HCT116 (cell line): ENCODE measurements around the gene NOC3L. TPM values are rescaled to one million over a fixed set of nuclear protein-coding genes. Genes with fewer than 3 reads are reported as not detected.

ENCODE experiments used
- ATAC-seq: fragments of 200-7000 bp; cut with Tn5 transposase; 2 replicates; pipeline ENCODE4 v1.9.1; 2020; ENCODE audit warnings: mild to moderate bottlenecking, moderate library complexity
- BruUV-seq: library from RNA; stranded (reverse); fragments of 400-500 nt; replicated peaks from 2 replicates; lab custom pipeline; 2021; lab: Mats Ljungman, UMichigan
- CTCF ChIA-PET: fragments of 300-600 bp; sonication (Branson Sonifier 250); formaldehyde crosslinking; loops from one replicate; lab custom pipeline; 2021; ENCODE audit warnings: antibody characterized with exemption; lab: Charles Lee
- POLR2A ChIA-PET: fragments of 300-600, 350-600 bp; sonication (Branson Sonifier 250); formaldehyde crosslinking; loops from one replicate; lab custom pipeline; 2021; ENCODE audit warnings: antibody characterized with exemption; lab: Charles Lee
- RAD21 ChIA-PET, 2 experiments: fragments of 300-600 bp; sonication (Branson Sonifier 250); formaldehyde crosslinking; loops; one replicate each; lab custom pipeline; 2023; ENCODE audit warnings: low total read pairs in 2 of 2; ENCODE audit not compliant: uncharacterized antibody in 2 of 2, unreplicated experiment in 2 of 2, low non-redundant PET in 1 of 2; lab: Charles Lee
- DNase-seq: peaks from one replicate; pipeline ENCODE4 v3.0.0-alpha.2; 2010; ENCODE audit warnings: low read depth, low spot score
- H2AFZ ChIP-seq: fragments of 200-600 bp; shearing (Covaris generic), sonication (generic); 2 replicates; pipeline ENCODE4 v1.6.1; 2017; ENCODE audit warnings: low read depth, mixed run types, mixed read lengths, antibody characterized with exemption, low read length; ENCODE audit not compliant: poor library complexity, severe bottlenecking
- H3K27ac ChIP-seq: 2 replicates; pipeline ENCODE4 v1.5.1; 2012; ENCODE audit warnings: low read depth, low read length
- H3K27me3 ChIP-seq: fragments of 200-600 bp; sonication (generic); 2 replicates; pipeline ENCODE4 v1.6.1; 2016; ENCODE audit warnings: mixed run types, low read length, mixed read lengths; ENCODE audit not compliant: insufficient read depth
- H3K36me3 ChIP-seq, 2 experiments: fragments of 200-500 bp in 1 of 2; fragments of 200-600 bp in 1 of 2; sonication (Bioruptor generic) in 1 of 2; sonication (generic) in 1 of 2; 2 replicates each; pipeline versions ENCODE4 v1.5.1 to v1.6.1; 2014 to 2016; ENCODE audit warnings: low read length in 2 of 2, inconsistent platforms in 1 of 2, mixed read lengths in 1 of 2, mixed run types in 1 of 2; ENCODE audit not compliant: insufficient read depth in 2 of 2, control insufficient read depth in 1 of 2
- H3K4me1 ChIP-seq, 2 experiments: fragments of 200-600 bp in 1 of 2; sonication (generic) in 1 of 2; 2 replicates each; pipeline versions ENCODE4 v1.5.1 to v1.6.1; 2012 to 2017; ENCODE audit warnings: low read length in 2 of 2, inconsistent platforms in 1 of 2, mild to moderate bottlenecking in 1 of 2, mixed read lengths in 1 of 2, mixed run types in 1 of 2, moderate library complexity in 1 of 2; ENCODE audit not compliant: insufficient read depth in 2 of 2, control insufficient read depth in 1 of 2
- H3K4me2 ChIP-seq: fragments of 200-600 bp; sonication (generic); 2 replicates; pipeline ENCODE4 v1.6.1; 2017; ENCODE audit warnings: mixed run types, low read length, mixed read lengths
- H3K4me3 ChIP-seq, 2 experiments: fragments of 200-600 bp in 1 of 2; sonication (generic) in 1 of 2; replicated peaks in 1 of 2; 2 replicates each; pipeline ENCODE4 v1.5.1; 2011 to 2016; ENCODE audit warnings: low read length in 2 of 2, control low read depth in 1 of 2, low read depth in 1 of 2, mild to moderate bottlenecking in 1 of 2, mixed read lengths in 1 of 2, mixed run types in 1 of 2
- H3K79me2 ChIP-seq: fragments of 200-600 bp; sonication (generic); 2 replicates; pipeline ENCODE4 v1.6.1; 2017; ENCODE audit warnings: mild to moderate bottlenecking, mixed run types, low read length, moderate library complexity, mixed read lengths; ENCODE audit not compliant: insufficient read depth
- H3K9ac ChIP-seq: fragments of 200-600 bp; sonication (generic); 2 replicates; pipeline ENCODE4 v1.6.1; 2016; ENCODE audit warnings: low read length, mixed read lengths
- H3K9me2 ChIP-seq: fragments of 200-600 bp; sonication (generic), shearing (Covaris generic); 2 replicates; pipeline ENCODE4 v1.6.1; 2017; ENCODE audit warnings: mixed run types, mild to moderate bottlenecking, moderate library complexity; ENCODE audit not compliant: insufficient read depth
- H3K9me3 ChIP-seq, 2 experiments: fragments of 200-500 bp in 1 of 2; fragments of 200-600 bp in 1 of 2; sonication (Bioruptor generic) in 1 of 2; sonication (generic) in 1 of 2; 2 replicates each; pipeline ENCODE4 v1.6.1; 2014 to 2017; ENCODE audit warnings: low read length in 2 of 2, mixed read lengths in 2 of 2, inconsistent platforms in 1 of 2, low read depth in 1 of 2, mild to moderate bottlenecking in 1 of 2, mixed run types in 1 of 2, moderate library complexity in 1 of 2; ENCODE audit not compliant: control insufficient read depth in 1 of 2, insufficient read depth in 1 of 2
- H4K20me1 ChIP-seq: fragments of 200-600 bp; sonication (generic), shearing (Covaris generic); 2 replicates; pipeline ENCODE4 v1.6.1; 2017; ENCODE audit warnings: mixed run types, mild to moderate bottlenecking, moderate library complexity; ENCODE audit not compliant: insufficient read depth
- CBX3 ChIP-seq: IDR thresholded peaks from 2 replicates; pipeline ENCODE4 v1.6.1; 2012; ENCODE audit warnings: low read depth
- CEBPB ChIP-seq: IDR thresholded peaks from 2 replicates; pipeline ENCODE4 v1.6.1; 2012; ENCODE audit warnings: low read depth
- CTCF ChIP-seq, 3 experiments: fragments of 200-600 bp in 1 of 3; sonication (generic) in 1 of 3; IDR thresholded peaks in 2 of 3; conservative IDR thresholded peaks in 1 of 3; 2 replicates each; pipeline ENCODE4 v1.5.1; 2012 to 2017; ENCODE audit warnings: low read depth in 2 of 3, low read length in 2 of 3, antibody characterized with exemption in 1 of 3, borderline replicate concordance in 1 of 3, control low read depth in 1 of 3, mild to moderate bottlenecking in 1 of 3, mixed read lengths in 1 of 3, mixed run types in 1 of 3, moderate library complexity in 1 of 3; ENCODE audit not compliant: insufficient read depth in 1 of 3
- EGR1 ChIP-seq: IDR thresholded peaks from 2 replicates; pipeline ENCODE4 v1.6.1; 2012; ENCODE audit warnings: low read depth
- EZH2 ChIP-seq: fragments of 200-600 bp; sonication (generic); IDR thresholded peaks from 2 replicates; pipeline ENCODE4 v1.6.1; 2017; ENCODE audit warnings: antibody characterized with exemption, mixed run types
- EZH2phosphoT487 ChIP-seq: fragments of 200-600 bp; IDR thresholded peaks from 2 replicates; pipeline ENCODE4 v1.6.1; 2018; ENCODE audit warnings: antibody characterized with exemption, borderline replicate concordance
- FOSL1 ChIP-seq: IDR thresholded peaks from 2 replicates; pipeline ENCODE4 v1.6.1; 2012; ENCODE audit warnings: low read depth
- JUND ChIP-seq: IDR thresholded peaks from 2 replicates; pipeline ENCODE4 v1.6.1; 2012
- MAX ChIP-seq: IDR thresholded peaks from 2 replicates; pipeline ENCODE4 v1.6.1; 2012
- POLR2A ChIP-seq: IDR thresholded peaks from 2 replicates; pipeline ENCODE4 v1.7.0; 2011; ENCODE audit warnings: borderline replicate concordance; ENCODE audit not compliant: insufficient read depth, insufficient read length; ENCODE audit errors: extremely low read depth
- POLR2AphosphoS5 ChIP-seq: IDR thresholded peaks from 2 replicates; pipeline ENCODE4 v1.6.1; 2011; ENCODE audit warnings: mild to moderate bottlenecking, low read depth, low read length, moderate library complexity
- REST ChIP-seq: IDR thresholded peaks from 2 replicates; pipeline ENCODE4 v1.6.1; 2012; ENCODE audit warnings: low read depth
- SP1 ChIP-seq: IDR thresholded peaks from 2 replicates; pipeline ENCODE4 v1.6.1; 2012; ENCODE audit warnings: low read depth
- ZBTB33 ChIP-seq: IDR thresholded peaks from 2 replicates; pipeline ENCODE4 v1.6.1; 2011; ENCODE audit warnings: mild to moderate bottlenecking, low read length, moderate library complexity; ENCODE audit not compliant: insufficient replicate concordance; ENCODE audit errors: extremely low read depth
- ZFX ChIP-seq: fragments of 450-650 bp; IDR thresholded peaks from 2 replicates; pipeline ENCODE4 v1.6.1; 2017
- intact Hi-C: fragments of 100-400 bp; cut with micrococcal nuclease; formaldehyde crosslinking; loops from 2 replicates; pipeline ENCODE4 v1.10.0; 2022
- total RNA-seq: library from RNA; stranded (reverse); gene quantifications from one replicate; pipeline ENCODE4 v1.2.1, GENCODE V29; 2021; ENCODE audit not compliant: unreplicated experiment

Gene NOC3L
- total RNA-seq, 1 experiment from 2014 or later, result 45.5 TPM

- no peak overlapping the region for H3K27ac ChIP-seq
- no peak overlapping the region for H3K9ac ChIP-seq
- no peaks in the 10 kb centered on the region for H3K9me3 ChIP-seq
- H3K4me2 ChIP-seq, result no peak overlapping the region
- no TSS peak for BruUV-seq
- ChIA-PET RAD21 (no interaction called here), CTCF (interaction anchor here (0.7 kb wide), 1 partner anchor 101 kb away, joined by 3 read pairs; no protein-coding TSS in a partner anchor), POLR2A (no interaction called here)
- no peaks in the 10 kb centered on the region for H3K27me3 ChIP-seq
- H4K20me1 ChIP-seq, result peaks cover 17% of the 10 kb centered on the region; the same call in 1 of the 2 replicates
- intact Hi-C loops, result no loop called here
- no peaks in the 10 kb centered on the region for H3K9me2 ChIP-seq
- no peaks in the 10 kb centered on the region for H3K4me1 ChIP-seq
- peaks cover 61% of the 10 kb centered on the region for H3K79me2 ChIP-seq
- TF ChIP-seq POLR2A (no peak), POLR2AphosphoS5 (no peak), SP1 (no peak), JUND (no peak), CTCF (IDR thresholded peaks at IDR 0.05 in 2 of 3, conservative IDR thresholded peaks at IDR 0.05 in 1 of 3; ENCODE audit: borderline replicate concordance in 1 of 3, insufficient read depth in 1 of 3, low read depth in 2 of 3, low read length in 2 of 3) (no peak), REST (no peak), EGR1 (no peak), EZH2 (no peak), ZFX (no peak), CEBPB (no peak), ZBTB33 (no peak), CBX3 (no peak), FOSL1 (no peak), MAX (no peak), EZH2phosphoT487 (no peak)
- H3K36me3 ChIP-seq, result peaks cover 60 to 70% of the 10 kb centered on the region in 2 experiments
- H3K4me3 ChIP-seq, result no peak overlapping the region
- H2AFZ ChIP-seq, result no peak overlapping the region
- ATAC-seq (no peak), DNase-seq (no peak)
These were observed 19.6 kb downstream of the NOC3L start for GRCh38 chr10:94343151-94343550.
